ENCODE data around the gene EXOSC9.

EXOSC9 gene

DNA sequence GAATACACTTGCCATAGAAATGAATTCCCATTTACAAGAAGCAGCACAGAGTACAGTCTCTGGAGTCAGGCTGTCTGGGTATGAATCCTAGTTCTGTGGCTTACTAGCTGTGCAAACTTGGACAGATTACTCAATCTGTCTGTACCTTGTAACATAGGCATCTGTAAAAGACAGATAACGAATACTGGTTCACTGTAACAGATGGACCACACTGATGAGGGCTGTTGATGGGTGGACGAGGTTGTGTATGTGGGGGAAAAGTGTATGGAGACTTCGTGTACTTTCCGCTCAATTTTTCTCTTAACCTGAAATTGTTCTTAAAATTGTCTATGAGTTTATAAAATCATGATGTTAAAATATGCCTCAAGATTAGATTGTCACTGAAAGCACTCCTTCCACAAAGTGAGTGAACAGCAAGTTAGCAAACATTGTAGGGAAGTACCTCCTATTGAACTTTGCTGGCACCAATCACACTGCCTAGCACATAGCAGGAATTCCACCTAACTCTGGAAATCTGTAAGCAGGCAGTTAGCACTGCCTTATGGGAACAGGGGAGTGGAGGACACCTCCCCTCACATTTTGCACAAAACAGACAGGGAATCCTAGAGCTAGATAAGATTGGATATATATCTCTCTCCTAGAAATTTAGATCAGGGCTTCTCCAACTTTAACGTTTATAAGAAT is 6.5 kb upstream of the EXOSC9 start:
- no peak overlapping the region for H3K4me3 ChIP-seq (ENCODE audit: low read depth, low read length)
- TF ChIP-seq CTCF (IDR thresholded peaks at IDR 0.05; ENCODE audit: insufficient read depth, low read depth, low read length, missing control alignments) = no peak
- no peak for DNase-seq (ENCODE audit: low read depth)

DNA sequence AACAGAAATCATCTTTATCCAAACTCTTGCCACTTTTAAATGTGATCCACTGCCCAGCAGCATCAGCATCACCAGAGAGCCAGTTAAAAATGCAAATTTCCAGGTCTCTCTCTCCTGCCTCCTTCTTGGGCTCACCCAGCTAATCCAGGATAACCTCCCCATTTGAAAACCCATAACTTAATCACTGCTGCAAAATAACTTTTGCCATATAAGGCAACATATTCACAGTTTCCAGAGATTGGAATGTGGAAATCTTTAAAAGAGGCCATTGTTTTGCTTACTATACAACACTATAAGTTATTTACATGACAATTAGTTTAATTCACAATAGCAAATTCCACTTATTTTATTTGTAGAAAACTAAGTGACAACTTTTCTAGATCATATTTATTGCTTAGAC is 4.8 kb upstream of the EXOSC9 start:
- no peak for TF ChIP-seq CTCF (IDR thresholded peaks at IDR 0.05; ENCODE audit: insufficient read depth, low read depth, low read length, missing control alignments)
- H3K4me3 ChIP-seq (ENCODE audit: low read depth, low read length) = no peak overlapping the region
- no peak for DNase-seq (ENCODE audit: low read depth)

DNA sequence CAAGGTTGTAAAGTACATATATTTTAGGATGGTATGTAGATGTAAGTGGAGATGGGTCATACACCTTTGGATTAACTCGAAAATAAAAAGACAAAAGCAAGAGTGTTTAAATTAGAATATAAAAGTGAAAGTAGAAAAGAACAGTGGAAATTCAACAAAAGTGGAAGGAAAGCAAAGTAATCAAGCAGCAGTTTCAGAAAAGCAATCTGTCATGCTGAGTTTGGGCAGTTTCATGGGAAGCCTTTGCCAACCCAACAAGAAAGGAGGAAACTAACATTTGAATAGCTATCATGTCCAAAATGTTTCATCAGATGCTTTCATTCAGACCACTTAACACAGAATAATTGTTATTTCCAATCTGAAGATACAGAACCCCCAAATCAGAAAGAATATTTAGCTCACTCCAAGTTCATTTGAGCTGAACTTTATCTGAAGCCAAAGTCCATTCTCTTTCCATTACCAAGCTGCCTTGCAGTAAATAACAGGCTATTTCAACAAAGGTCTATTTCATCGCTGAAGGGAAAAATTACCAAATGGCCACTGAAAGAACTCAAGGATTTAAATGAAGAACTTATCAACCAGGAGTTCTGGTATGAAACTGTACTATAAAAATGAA is 1.8 kb upstream of the EXOSC9 start:
- H3K4me3 ChIP-seq (ENCODE audit: low read depth, low read length) = no peak overlapping the region
- no peak for TF ChIP-seq CTCF (IDR thresholded peaks at IDR 0.05; ENCODE audit: insufficient read depth, low read depth, low read length, missing control alignments)
- peak; percentile 46 for DNase-seq (ENCODE audit: low read depth)

DNA sequence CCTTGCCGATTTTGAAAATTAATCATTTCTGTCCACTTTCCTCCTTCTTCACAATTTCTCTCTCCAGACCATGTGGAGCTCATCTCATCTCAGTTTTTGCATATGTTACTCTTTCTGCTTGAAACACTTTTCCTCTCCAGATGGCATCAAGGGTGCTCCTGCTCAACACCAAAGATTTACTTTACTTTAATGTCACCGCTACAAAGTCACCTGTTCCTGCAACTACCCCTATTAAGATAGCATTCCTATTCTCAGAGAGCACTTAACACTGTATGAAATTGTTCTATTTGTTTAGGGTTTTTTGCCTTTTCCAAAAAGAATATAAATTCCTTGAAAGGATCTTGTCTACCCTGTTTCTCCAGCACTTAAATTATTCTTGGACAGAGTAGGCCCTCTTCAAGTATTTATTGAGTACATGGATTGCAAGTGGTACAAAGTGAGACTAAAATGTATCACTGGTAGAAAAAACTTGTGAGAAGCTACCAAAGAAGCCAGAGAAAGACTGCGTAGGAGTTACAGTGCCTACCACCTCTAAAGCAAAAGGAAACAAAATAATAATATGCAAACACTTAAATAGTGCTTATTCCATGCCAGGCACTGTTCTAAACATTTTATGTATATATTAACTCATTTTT is 1.1 kb upstream of the EXOSC9 start:
- no peak for TF ChIP-seq CTCF (IDR thresholded peaks at IDR 0.05; ENCODE audit: insufficient read depth, low read depth, low read length, missing control alignments)
- DNase-seq (ENCODE audit: low read depth) = no peak
- H3K4me3 ChIP-seq (ENCODE audit: low read depth, low read length) = peak overlapping the region; percentile 96

- peak overlapping the region; percentile 96 for H3K4me3 ChIP-seq (ENCODE audit: low read depth, low read length)
- TF ChIP-seq CTCF (IDR thresholded peaks at IDR 0.05; ENCODE audit: insufficient read depth, low read depth, low read length, missing control alignments) = no peak
- DNase-seq (ENCODE audit: low read depth) = no peak
Observed at GRCh38 chr4:121800638-121800960, 524 bp upstream of the EXOSC9 start.

- no peak for DNase-seq (ENCODE audit: low read depth)
- peak overlapping the region; percentile 96 for H3K4me3 ChIP-seq (ENCODE audit: low read depth, low read length)
- TF ChIP-seq CTCF (IDR thresholded peaks at IDR 0.05; ENCODE audit: insufficient read depth, low read depth, low read length, missing control alignments) = no peak
Observed at GRCh38 chr4:121801715-121802075, 572 bp downstream of the EXOSC9 start.
